K562 (cell line): ENCODE results near the gene PPHLN1. TPM values are rescaled to one million over a fixed set of nuclear protein-coding genes. Genes with fewer than 3 reads are reported as not detected.

Experiments used
- ATAC-seq: fragments of 200-7000 bp; cut with Tn5 transposase; 3 replicates; pipeline ENCODE4 v1.9.1; 2020; ENCODE audit warnings: moderate library complexity
- BruUV-seq: library from RNA; stranded (reverse); fragments of 400-500 nt; replicated peaks from 2 replicates; lab custom pipeline; 2021; lab: Mats Ljungman, UMichigan
- CTCF ChIA-PET: fragments of 300-600 bp; formaldehyde crosslinking; extraction: SDS; loops from one replicate; lab custom pipeline; 2021; ENCODE audit warnings: low intra/inter-chr PET ratio; lab: Yijun Ruan, JAX
- POLR2A ChIA-PET: fragments of 300-600, 350-650 bp; sonication (Branson Sonifier 250); formaldehyde crosslinking; extraction: SDS; loops from one replicate; lab custom pipeline; 2021; ENCODE audit warnings: antibody characterized with exemption, inconsistent platforms; lab: Yijun Ruan, JAX
- DNase-seq, 4 experiments: peaks; one replicate each; pipeline versions ENCODE4 v3.0.0 to v3.0.0-alpha.2; 2011 to 2018; ENCODE audit warnings: low spot score in 3 of 4, mixed read lengths in 3 of 4; ENCODE audit errors: extremely low read depth in 1 of 4
- FAIRE-seq: peaks from 2 replicates; lab custom pipeline; 2011; peaks lifted over from hg19 to GRCh38; lab: Jason Lieb, UNC
- H2AFZ ChIP-seq: 2 replicates; pipeline ENCODE4 v1.6.0; 2011; ENCODE audit warnings: low read depth, low read length, control low read depth, inconsistent platforms
- H3K27ac ChIP-seq: fragments of 200-600 bp; 3 replicates; pipeline ENCODE4 v1.8.0; 2011; ENCODE audit warnings: low read depth, mild to moderate bottlenecking, control low read depth, inconsistent platforms, low read length, moderate library complexity, mixed read lengths; ENCODE audit errors: extremely low read depth
- H3K27me3 ChIP-seq, 2 experiments: fragments of 300-600 bp in 1 of 2; 2 replicates in 1 of 2; 3 replicates in 1 of 2; pipeline versions ENCODE4 v1.6.0 to v1.8.0; 2011; ENCODE audit warnings: inconsistent platforms in 2 of 2, low read length in 2 of 2, mild to moderate bottlenecking in 1 of 2, mixed read lengths in 1 of 2, moderate library complexity in 1 of 2; ENCODE audit not compliant: control insufficient read depth in 2 of 2, insufficient read depth in 2 of 2
- H3K36me3 ChIP-seq: fragments of 300-600 bp; 3 replicates; pipeline ENCODE4 v1.8.0; 2011; ENCODE audit warnings: mild to moderate bottlenecking, low read length, inconsistent platforms; ENCODE audit not compliant: control insufficient read depth, insufficient read depth
- H3K4me1 ChIP-seq, 2 experiments: fragments of 200-600 bp in 1 of 2; replicated peaks in 1 of 2; 2 replicates in 1 of 2; 3 replicates in 1 of 2; pipeline versions ENCODE4 v1.5.1 to v1.8.0; 2011; ENCODE audit warnings: inconsistent platforms in 2 of 2, low read length in 2 of 2, mild to moderate bottlenecking in 1 of 2, mixed read lengths in 1 of 2, moderate library complexity in 1 of 2; ENCODE audit not compliant: control insufficient read depth in 2 of 2, insufficient read depth in 2 of 2
- H3K4me2 ChIP-seq: 2 replicates; pipeline ENCODE4 v1.6.1; 2011; ENCODE audit warnings: low read length, control low read depth, inconsistent platforms, mixed read lengths; ENCODE audit not compliant: insufficient read depth
- H3K4me3 ChIP-seq: fragments of 200-600 bp; sonication (generic), shearing (Covaris generic); 2 replicates; pipeline ENCODE4 v1.5.1; 2016; ENCODE audit warnings: control low read depth, inconsistent platforms
- H3K79me2 ChIP-seq: fragments of 200-600 bp; 3 replicates; pipeline ENCODE4 v1.8.0; 2011; ENCODE audit warnings: low read length, inconsistent platforms; ENCODE audit not compliant: control insufficient read depth, insufficient read depth
- H3K9ac ChIP-seq, 2 experiments: 2 replicates each; pipeline versions ENCODE4 v1.6.0 to v1.6.1; 2011; ENCODE audit warnings: low read depth in 2 of 2, low read length in 2 of 2, control low read depth in 1 of 2, inconsistent platforms in 1 of 2, mild to moderate bottlenecking in 1 of 2, mixed read lengths in 1 of 2; ENCODE audit not compliant: insufficient read depth in 1 of 2
- H3K9me1 ChIP-seq: one replicate; pipeline ENCODE4 v1.6.0; 2011; ENCODE audit warnings: inconsistent platforms, mild to moderate bottlenecking, low read length, moderate library complexity; ENCODE audit not compliant: control insufficient read depth, insufficient read depth
- H3K9me3 ChIP-seq: replicated peaks from 2 replicates; pipeline ENCODE4 v1.5.1; 2011; ENCODE audit warnings: low read depth, low read length, inconsistent platforms; ENCODE audit not compliant: control insufficient read depth, insufficient read depth
- H4K20me1 ChIP-seq: replicated peaks from 2 replicates; pipeline ENCODE4 v1.6.1; 2011; ENCODE audit warnings: low read length, inconsistent platforms, mixed read lengths; ENCODE audit not compliant: control insufficient read depth, insufficient read depth
- CBFA2T2 ChIP-seq: fragments of 450-650 bp; conservative IDR thresholded peaks from 2 replicates; pipeline ENCODE4 v1.6.1; 2017; ENCODE audit warnings: mild to moderate bottlenecking
- FOSL1 ChIP-seq: fragments of 200-800 bp; sonication (Bioruptor generic); conservative IDR thresholded peaks from 2 replicates; pipeline ENCODE4 v1.6.1; 2016; ENCODE audit warnings: missing genetic modification characterization, missing compliant biosample characterization
- GABPB2 ChIP-seq: fragments of 250-450 bp; sonication (Bioruptor Pico); conservative IDR thresholded peaks from 2 replicates; pipeline ENCODE4 v1.5.1; 2021; ENCODE audit warnings: mild to moderate bottlenecking
- HDAC6 ChIP-seq: IDR thresholded peaks from 2 replicates; pipeline ENCODE4 v1.6.1; 2012; ENCODE audit warnings: low read depth, mild to moderate bottlenecking, control low read depth, inconsistent platforms, low read length, moderate library complexity
- HOXB6 ChIP-seq: fragments of 250-450 bp; sonication (Bioruptor Pico); IDR thresholded peaks from 2 replicates; pipeline ENCODE4 v1.5.1; 2022; ENCODE audit warnings: mild to moderate bottlenecking, borderline replicate concordance
- ILK ChIP-seq: fragments of 450-650 bp; IDR thresholded peaks from 2 replicates; pipeline ENCODE4 v1.6.1; 2016; ENCODE audit warnings: missing genetic modification characterization, low read depth, mild to moderate bottlenecking, missing compliant biosample characterization, moderate library complexity, borderline replicate concordance
- PRDM10 ChIP-seq: fragments of 450-650 bp; IDR thresholded peaks from 2 replicates; pipeline ENCODE4 v1.6.1; 2018; ENCODE audit not compliant: partially characterized antibody
- PTRF ChIP-seq: fragments of 450-650 bp; IDR thresholded peaks from 2 replicates; pipeline ENCODE4 v1.6.1; 2016; ENCODE audit warnings: mild to moderate bottlenecking, missing genetic modification characterization, missing compliant biosample characterization
- STAT5B ChIP-seq: fragments of 250-450 bp; sonication (Bioruptor Pico); IDR thresholded peaks from 2 replicates; pipeline ENCODE4 v1.8.0; 2021; ENCODE audit warnings: mild to moderate bottlenecking, inconsistent platforms
- ZNF512 ChIP-seq: IDR thresholded peaks from 2 replicates; pipeline ENCODE4 v1.6.1; 2016; ENCODE audit warnings: missing genetic modification characterization, missing compliant biosample characterization
- WGBS: fragments of 100-300 bp; shearing (Covaris generic); methylation state at CpG from one replicate; pipeline ENCODE4 v1.1.6; 2016; ENCODE audit warnings: low coverage, mixed read lengths; ENCODE audit not compliant: insufficient coverage; ENCODE audit errors: missing lambda C conversion rate; 5-methylcytosine and 5-hydroxymethylcytosine counted together
- in situ Hi-C: fragments of 300-500 bp; cut with MboI; formaldehyde crosslinking; loops from 4 replicates; pipeline ENCODE4 v1.15.0; 2018; ENCODE audit warnings: inconsistent platforms, mixed read lengths
- intact Hi-C: fragments of 100-400 bp; cut with micrococcal nuclease; formaldehyde crosslinking; loops from 2 replicates; pipeline ENCODE4 v1.14.2; 2022
- polyA plus RNA-seq, 8 experiments: library from polyadenylated mRNA; depleted of rRNA in 4 of 8; stranded (reverse) in 5 of 8; unstranded in 3 of 8; fragments of >200 nt; fragmentation: Nextera tagmentation in 2 of 8; fragmentation: Illumina TruSeq in 1 of 8; extraction: Ambion mirVana in 2 of 8; extraction: Trizol in 1 of 8; gene quantifications; 2 replicates each; pipeline versions ENCODE4 v1.2.1 to v1.2.3, GENCODE V29; 2011 to 2014; ENCODE audit warnings: inconsistent platforms in 1 of 8, missing spikeins in 1 of 8
- total RNA-seq, 7 experiments: library from RNA; depleted of rRNA in 6 of 7; stranded (reverse); fragments of >200 nt in 6 of 7; fragmentation: Illumina TruSeq in 2 of 7; extraction: Trizol in 2 of 7; gene quantifications; 2 replicates each; pipeline versions ENCODE4 v1.2.1 to v1.2.3, GENCODE V29; 2011 to 2021; ENCODE audit warnings: low replicate concordance in 1 of 7
- TF ChIP-seq, protein P1 (sequence below): fragments of 250-450 bp; sonication (Bioruptor Pico); IDR thresholded peaks from 2 replicates; pipeline ENCODE4 v1.5.0; 2021
- TF ChIP-seq, protein P2 (sequence below): sonication (generic); IDR thresholded peaks from 2 replicates; pipeline ENCODE4 v1.6.1; 2016

Gene PPHLN1
- total and polyA plus RNA-seq, 9 of the 15 experiments (the other 6 are each of a cell fraction or from before 2014, with no cell fraction given) = 66.3 to 112 (median 93.6) TPM

- 75% methylated on average over 12 of the region's 12 CpGs for whole genome bisulfite sequencing
- no peaks in the 10 kb centered on the region for H4K20me1 ChIP-seq
- no peaks in the 10 kb centered on the region for H3K27me3 ChIP-seq
- no peak overlapping the region for H3K4me3 ChIP-seq
- DNase-seq = no peak
- no TSS peak for BruUV-seq
- intact Hi-C loops (no loop called here), in situ Hi-C loops (no loop called here)
- H3K27ac ChIP-seq = no peak overlapping the region
- ChIA-PET CTCF (no interaction called here), POLR2A (no interaction called here)
- no peak overlapping the region for H2AFZ ChIP-seq
- no peak for ATAC-seq
- FAIRE-seq = no peak
- no peak overlapping the region for H3K4me2 ChIP-seq
- H3K9me1 ChIP-seq = no peaks in the 10 kb centered on the region
- H3K36me3 ChIP-seq = no peaks in the 10 kb centered on the region
- no peaks in the 10 kb centered on the region for H3K79me2 ChIP-seq
- H3K4me1 ChIP-seq = no peaks in the 10 kb centered on the region
- H3K9me3 ChIP-seq = no peaks in the 10 kb centered on the region
- H3K9ac ChIP-seq = no peak overlapping the region
- TF ChIP-seq HOXB6 (CRISPR knock-in tag) (no peak), FOSL1 (tag) (no peak), STAT5B (CRISPR knock-in tag) (no peak), ILK (no peak), CBFA2T2 (no peak), ZNF512 (tag) (no peak), PTRF (tag) (no peak), PRDM10 (no peak), HDAC6 (no peak), GABPB2 (CRISPR knock-in tag) (no peak)
- TF ChIP-seq, protein P1, sequence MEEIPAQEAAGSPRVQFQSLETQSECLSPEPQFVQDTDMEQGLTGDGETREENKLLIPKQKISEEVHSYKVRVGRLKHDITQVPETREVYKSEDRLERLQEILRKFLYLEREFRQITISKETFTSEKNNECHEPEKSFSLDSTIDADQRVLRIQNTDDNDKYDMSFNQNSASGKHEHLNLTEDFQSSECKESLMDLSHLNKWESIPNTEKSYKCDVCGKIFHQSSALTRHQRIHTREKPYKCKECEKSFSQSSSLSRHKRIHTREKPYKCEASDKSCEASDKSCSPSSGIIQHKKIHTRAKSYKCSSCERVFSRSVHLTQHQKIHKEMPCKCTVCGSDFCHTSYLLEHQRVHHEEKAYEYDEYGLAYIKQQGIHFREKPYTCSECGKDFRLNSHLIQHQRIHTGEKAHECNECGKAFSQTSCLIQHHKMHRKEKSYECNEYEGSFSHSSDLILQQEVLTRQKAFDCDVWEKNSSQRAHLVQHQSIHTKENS (CRISPR knock-in tag) = no peak
- TF ChIP-seq, protein P2, sequence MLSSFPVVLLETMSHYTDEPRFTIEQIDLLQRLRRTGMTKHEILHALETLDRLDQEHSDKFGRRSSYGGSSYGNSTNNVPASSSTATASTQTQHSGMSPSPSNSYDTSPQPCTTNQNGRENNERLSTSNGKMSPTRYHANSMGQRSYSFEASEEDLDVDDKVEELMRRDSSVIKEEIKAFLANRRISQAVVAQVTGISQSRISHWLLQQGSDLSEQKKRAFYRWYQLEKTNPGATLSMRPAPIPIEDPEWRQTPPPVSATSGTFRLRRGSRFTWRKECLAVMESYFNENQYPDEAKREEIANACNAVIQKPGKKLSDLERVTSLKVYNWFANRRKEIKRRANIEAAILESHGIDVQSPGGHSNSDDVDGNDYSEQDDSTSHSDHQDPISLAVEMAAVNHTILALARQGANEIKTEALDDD = no peak
Observed at GRCh38 chr12:42459336-42459847, 133.4 kb downstream of the PPHLN1 start.
